ENCODE data around the gene HSF4.
"Not testable (repeated sequence)": the region's sequence is repeated elsewhere in the genome, so short reads cannot be mapped to it uniquely, and the experiment has no call there.

HSF4 gene

DNA sequence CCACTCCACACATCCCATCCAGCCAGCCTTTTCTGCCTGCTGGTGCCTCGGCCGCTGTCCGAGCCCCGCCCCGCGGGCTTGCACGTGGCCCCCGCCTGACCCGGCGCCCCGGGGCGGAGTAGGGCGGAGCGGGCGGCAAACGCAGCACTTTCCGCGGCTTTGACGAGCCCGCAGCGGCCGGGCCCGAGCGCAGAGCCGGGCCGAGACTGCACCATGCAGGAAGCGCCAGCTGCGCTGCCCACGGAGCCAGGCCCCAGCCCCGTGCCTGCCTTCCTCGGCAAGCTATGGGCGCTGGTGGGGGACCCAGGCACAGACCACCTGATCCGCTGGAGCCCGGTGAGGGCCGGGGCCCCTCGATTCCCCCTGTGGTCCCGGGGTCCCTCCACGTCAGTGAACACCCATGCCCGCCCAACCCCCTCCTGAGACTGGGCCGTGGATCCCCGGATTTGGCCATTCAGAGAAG is at the start of gene HSF4:
Gene HSF4, plus strand, starts transcription at position 147 of the 463 bp plus-strand sequence. Its CDS starts 67 bp downstream, at position 214.
- TF ChIP-seq, protein P1, sequence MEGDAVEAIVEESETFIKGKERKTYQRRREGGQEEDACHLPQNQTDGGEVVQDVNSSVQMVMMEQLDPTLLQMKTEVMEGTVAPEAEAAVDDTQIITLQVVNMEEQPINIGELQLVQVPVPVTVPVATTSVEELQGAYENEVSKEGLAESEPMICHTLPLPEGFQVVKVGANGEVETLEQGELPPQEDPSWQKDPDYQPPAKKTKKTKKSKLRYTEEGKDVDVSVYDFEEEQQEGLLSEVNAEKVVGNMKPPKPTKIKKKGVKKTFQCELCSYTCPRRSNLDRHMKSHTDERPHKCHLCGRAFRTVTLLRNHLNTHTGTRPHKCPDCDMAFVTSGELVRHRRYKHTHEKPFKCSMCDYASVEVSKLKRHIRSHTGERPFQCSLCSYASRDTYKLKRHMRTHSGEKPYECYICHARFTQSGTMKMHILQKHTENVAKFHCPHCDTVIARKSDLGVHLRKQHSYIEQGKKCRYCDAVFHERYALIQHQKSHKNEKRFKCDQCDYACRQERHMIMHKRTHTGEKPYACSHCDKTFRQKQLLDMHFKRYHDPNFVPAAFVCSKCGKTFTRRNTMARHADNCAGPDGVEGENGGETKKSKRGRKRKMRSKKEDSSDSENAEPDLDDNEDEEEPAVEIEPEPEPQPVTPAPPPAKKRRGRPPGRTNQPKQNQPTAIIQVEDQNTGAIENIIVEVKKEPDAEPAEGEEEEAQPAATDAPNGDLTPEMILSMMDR (IDR thresholded peaks at IDR 0.05; ENCODE audit: low read depth, low read length, missing control alignments): no peak
- no peak for DNase-seq (ENCODE audit: extremely low read depth, low read depth)
- H3K4me3 ChIP-seq (replicated peaks; ENCODE audit: low read depth, low read length): peak within 1 kb of the TSS; percentile 15; the same call in 1 of the 2 replicates

GRCh38 chr16:67114793-67115192 is 49.8 kb upstream of the HSF4 start:
- TF ChIP-seq, protein P1 (IDR thresholded peaks at IDR 0.05; ENCODE audit: low read depth, low read length, missing control alignments): no peak
- no peak overlapping the region for H3K4me3 ChIP-seq (replicated peaks; ENCODE audit: low read depth, low read length)
- no peak for DNase-seq (ENCODE audit: extremely low read depth, low read depth)

GRCh38 chr16:67115639-67116038 is 48.9 kb upstream of the HSF4 start:
- no peak for DNase-seq (ENCODE audit: extremely low read depth, low read depth)
- TF ChIP-seq, protein P1 (IDR thresholded peaks at IDR 0.05; ENCODE audit: low read depth, low read length, missing control alignments): no peak

DNA sequence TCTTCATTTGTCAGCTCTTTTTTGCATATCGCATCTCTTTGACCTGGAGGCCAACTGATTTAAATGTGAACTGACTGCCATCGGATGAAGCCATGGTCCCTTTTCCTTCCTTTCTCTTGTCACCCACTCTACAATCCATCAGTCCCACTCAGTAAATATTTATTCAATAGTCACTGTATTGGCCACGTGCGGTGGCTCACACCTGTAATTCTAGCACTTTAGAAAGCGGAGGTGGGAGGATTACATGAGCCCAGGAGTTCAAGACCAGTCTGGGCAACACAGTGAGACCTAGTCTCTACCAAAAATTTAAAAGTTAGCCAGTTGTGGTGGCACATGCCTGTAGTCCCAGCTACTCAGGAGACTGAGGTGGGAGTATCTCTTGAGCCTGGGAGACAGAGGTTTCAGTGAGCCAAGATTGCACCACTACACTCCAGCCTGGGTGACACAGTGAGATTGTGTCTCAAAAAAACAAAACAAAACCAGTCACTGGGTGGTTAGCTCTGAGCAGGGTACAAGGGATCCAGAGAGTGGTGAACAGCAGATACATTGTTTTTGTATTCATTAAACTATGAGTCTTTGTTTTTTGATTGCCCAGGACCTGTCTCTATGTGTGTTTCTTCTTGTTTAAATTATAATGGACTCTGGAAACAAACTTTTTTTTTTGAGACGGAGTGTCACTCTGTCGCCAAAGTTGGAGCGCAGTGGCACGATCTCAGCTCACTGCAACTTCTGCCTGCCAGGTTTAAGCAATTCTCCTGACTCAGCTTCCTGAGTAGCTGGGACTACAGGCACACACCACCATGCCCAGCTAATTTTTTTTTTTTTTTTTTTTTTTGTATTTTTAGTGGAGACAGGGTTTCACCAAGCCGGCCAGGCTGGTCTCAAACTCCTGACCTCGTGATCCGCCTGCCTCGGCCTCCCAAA is 47.9 kb upstream of the HSF4 start:
- TF ChIP-seq, protein P1 (IDR thresholded peaks at IDR 0.05; ENCODE audit: low read depth, low read length, missing control alignments): no peak
- DNase-seq (ENCODE audit: extremely low read depth, low read depth): no peak
- no peak overlapping the region for H3K4me3 ChIP-seq (replicated peaks; ENCODE audit: low read depth, low read length)

More at GRCh38 chr16:67115639-67116038, 48.9 kb upstream of the HSF4 start:
- H3K4me3 ChIP-seq (replicated peaks; ENCODE audit: low read depth, low read length): no peak overlapping the region

- DNase-seq (ENCODE audit: extremely low read depth, low read depth): no peak
- TF ChIP-seq, protein P1 (IDR thresholded peaks at IDR 0.05; ENCODE audit: low read depth, low read length, missing control alignments): no peak
These were observed 46.8 kb upstream of the HSF4 start for GRCh38 chr16:67117716-67118115.

GRCh38 chr16:67120025-67120424 is 44.5 kb upstream of the HSF4 start:
- TF ChIP-seq, protein P1 (IDR thresholded peaks at IDR 0.05; ENCODE audit: low read depth, low read length, missing control alignments): no peak
- no peak for DNase-seq (ENCODE audit: extremely low read depth, low read depth)
- no peak overlapping the region for H3K4me3 ChIP-seq (replicated peaks; ENCODE audit: low read depth, low read length)

More at GRCh38 chr16:67117716-67118115, 46.8 kb upstream of the HSF4 start:
- H3K4me3 ChIP-seq (replicated peaks; ENCODE audit: low read depth, low read length): no peak overlapping the region

- not testable (repeated sequence) for DNase-seq (ENCODE audit: extremely low read depth, low read depth); H3K4me3 ChIP-seq (replicated peaks; ENCODE audit: low read depth, low read length)
These were observed 41.7 kb upstream of the HSF4 start for GRCh38 chr16:67122799-67123198.
